Activated T-helper 2 cell treated with anti-CD3 and anti-CD28 coated beads, Interferon-gamma antibody, Interleukin-2, Interleukin-4, amounts not matched to agents 10 μg/mL and 5 μg/mL and 100 μg/mL, durations not matched to agents 14 hours and 24 hours and 36 hours (primary cell): ENCODE measurements around the gene MAD2L1. TPM values are rescaled to one million over a fixed set of nuclear protein-coding genes. Genes with fewer than 3 reads are reported as not detected.
A peak's percentile ranks its signal among the peaks of the same experiment; 100 is the strongest.

ENCODE experiments used
- DNase-seq: peaks from one replicate; pipeline ENCODE4 v3.0.0; 2021; ENCODE audit warnings: low spot score
- H3K27ac Mint-ChIP-seq: one replicate; pipeline ENCODE4 v1.8.0; 2021; ENCODE audit warnings: mixed read lengths
- H3K27me3 Mint-ChIP-seq: one replicate; pipeline ENCODE4 v1.8.0; 2021; ENCODE audit warnings: low read depth, mixed read lengths
- H3K36me3 Mint-ChIP-seq: one replicate; pipeline ENCODE4 v1.8.0; 2021; ENCODE audit warnings: low read depth, mixed read lengths
- H3K4me1 Mint-ChIP-seq: one replicate; pipeline ENCODE4 v1.8.0; 2021; ENCODE audit warnings: low read depth, mixed read lengths
- H3K4me3 Mint-ChIP-seq: one replicate; pipeline ENCODE4 v1.8.0; 2021; ENCODE audit warnings: low read depth, mild to moderate bottlenecking, moderate library complexity, mixed read lengths
- H3K9me3 Mint-ChIP-seq: one replicate; pipeline ENCODE4 v1.8.0; 2021; ENCODE audit warnings: mixed read lengths
- intact Hi-C: fragments of 100-400 bp; cut with micrococcal nuclease; formaldehyde crosslinking; loops from one replicate; pipeline ENCODE4 v1.15.1; 2023
- total RNA-seq: library from RNA; stranded (reverse); gene quantifications from 2 replicates; pipeline ENCODE4 v1.2.3, GENCODE V29; 2022

The MAD2L1 gene
- total RNA-seq, 1 donor from 2014 or later = 70.8 TPM

GRCh38 chr4:120053911-120054310, 12.7 kb downstream of the MAD2L1 start:
- Mint-ChIP-seq H3K27me3 (no peaks in the 10 kb centered on the region), H3K27ac (no peak overlapping the region), H3K36me3 (peaks cover 19% of the 10 kb centered on the region)

GRCh38 chr4:120052856-120053255, 13.8 kb downstream of the MAD2L1 start:
- Mint-ChIP-seq H3K27ac (no peak overlapping the region), H3K4me3 (no peak overlapping the region), H3K36me3 (peaks cover 11% of the 10 kb centered on the region), H3K4me1 (peaks cover 4% of the 10 kb centered on the region), H3K27me3 (no peaks in the 10 kb centered on the region), H3K9me3 (no peaks in the 10 kb centered on the region)
- intact Hi-C loops = loop anchor here (5.0 kb wide), 1 partner anchor 741 kb away; no protein-coding TSS in a partner anchor
- no peak for DNase-seq

More at GRCh38 chr4:120053911-120054310, 12.7 kb downstream of the MAD2L1 start:
- intact Hi-C loops = loop anchor here (5.0 kb wide), 1 partner anchor 742 kb away; no protein-coding TSS in a partner anchor
- Mint-ChIP-seq H3K4me3 (no peak overlapping the region), H3K9me3 (no peaks in the 10 kb centered on the region), H3K4me1 (peaks cover 4% of the 10 kb centered on the region)
- no peak for DNase-seq

- intact Hi-C loops = loop anchor here (5.0 kb wide), 1 partner anchor 739 kb away; no protein-coding TSS in a partner anchor
- DNase-seq = no peak
- no peak overlapping the region for H3K27ac Mint-ChIP-seq
Observed at GRCh38 chr4:120051253-120051652, 15.4 kb downstream of the MAD2L1 start.

GRCh38 chr4:120049732-120050494, 16.7 kb downstream of the MAD2L1 start:
- H3K4me3 Mint-ChIP-seq = no peak overlapping the region
- intact Hi-C loops = loop anchor here (1.0 to 5.0 kb wide), 3 partner anchors 16 to 738 kb away; partner anchors contain the start of gene MAD2L1
- peak; percentile 55 for DNase-seq
- peaks cover 1% of the 10 kb centered on the region for H3K36me3 Mint-ChIP-seq
- no peak overlapping the region for H3K27ac Mint-ChIP-seq
- H3K27me3 Mint-ChIP-seq = no peaks in the 10 kb centered on the region
- H3K4me1 Mint-ChIP-seq = peaks cover 4% of the 10 kb centered on the region
- no peaks in the 10 kb centered on the region for H3K9me3 Mint-ChIP-seq

More at GRCh38 chr4:120051253-120051652, 15.4 kb downstream of the MAD2L1 start:
- Mint-ChIP-seq H3K4me1 (peaks cover 4% of the 10 kb centered on the region), H3K36me3 (peaks cover 11% of the 10 kb centered on the region), H3K27me3 (no peaks in the 10 kb centered on the region), H3K4me3 (no peak overlapping the region), H3K9me3 (no peaks in the 10 kb centered on the region)

- no peak overlapping the region for H3K4me3 Mint-ChIP-seq
- peaks cover 2% of the 10 kb centered on the region for H3K27me3 Mint-ChIP-seq
- DNase-seq = no peak
- intact Hi-C loops = no loop called here
- no peaks in the 10 kb centered on the region for H3K4me1 Mint-ChIP-seq
- peaks cover 5% of the 10 kb centered on the region for H3K36me3 Mint-ChIP-seq
- peaks cover 6% of the 10 kb centered on the region for H3K9me3 Mint-ChIP-seq
- H3K27ac Mint-ChIP-seq = no peak overlapping the region
Observed at GRCh38 chr4:120043828-120044227, 22.8 kb downstream of the MAD2L1 start.

GRCh38 chr4:120037411-120037810, 29.2 kb downstream of the MAD2L1 start:
- Mint-ChIP-seq H3K4me1 (no peaks in the 10 kb centered on the region), H3K36me3 (no peaks in the 10 kb centered on the region), H3K27ac (no peak overlapping the region), H3K27me3 (peaks cover 11% of the 10 kb centered on the region), H3K4me3 (no peak overlapping the region), H3K9me3 (no peaks in the 10 kb centered on the region)
- DNase-seq = no peak
- intact Hi-C loops = no loop called here

- no peaks in the 10 kb centered on the region for H3K36me3 Mint-ChIP-seq
- no peak overlapping the region for H3K4me3 Mint-ChIP-seq
- DNase-seq = no peak
- intact Hi-C loops = no loop called here
- H3K27ac Mint-ChIP-seq = no peak overlapping the region
- H3K27me3 Mint-ChIP-seq = peaks cover 10% of the 10 kb centered on the region
- H3K4me1 Mint-ChIP-seq = no peaks in the 10 kb centered on the region
- H3K9me3 Mint-ChIP-seq = no peaks in the 10 kb centered on the region
Observed at GRCh38 chr4:120034913-120035312, 31.7 kb downstream of the MAD2L1 start.

- Mint-ChIP-seq H3K4me3 (no peak overlapping the region), H3K4me1 (no peaks in the 10 kb centered on the region)
Observed at GRCh38 chr4:120026853-120027252, 39.8 kb downstream of the MAD2L1 start.

GRCh38 chr4:120025516-120025915, 41.1 kb downstream of the MAD2L1 start:
- no peaks in the 10 kb centered on the region for H3K36me3 Mint-ChIP-seq
- H3K27ac Mint-ChIP-seq = no peak overlapping the region
- no peaks in the 10 kb centered on the region for H3K4me1 Mint-ChIP-seq
- peaks cover 4% of the 10 kb centered on the region for H3K27me3 Mint-ChIP-seq
- intact Hi-C loops = no loop called here
- no peak overlapping the region for H3K4me3 Mint-ChIP-seq
- no peak for DNase-seq
- H3K9me3 Mint-ChIP-seq = no peaks in the 10 kb centered on the region

More at GRCh38 chr4:120026853-120027252, 39.8 kb downstream of the MAD2L1 start:
- Mint-ChIP-seq H3K27ac (no peak overlapping the region), H3K27me3 (peaks cover 4% of the 10 kb centered on the region), H3K36me3 (no peaks in the 10 kb centered on the region), H3K9me3 (no peaks in the 10 kb centered on the region)
- DNase-seq = no peak
- intact Hi-C loops = no loop called here

GRCh38 chr4:120018786-120019185, 47.9 kb downstream of the MAD2L1 start:
- peaks cover 4% of the 10 kb centered on the region for H3K27me3 Mint-ChIP-seq
- no peak overlapping the region for H3K4me3 Mint-ChIP-seq
- no peaks in the 10 kb centered on the region for H3K4me1 Mint-ChIP-seq
- no peaks in the 10 kb centered on the region for H3K36me3 Mint-ChIP-seq
- H3K27ac Mint-ChIP-seq = no peak overlapping the region
- intact Hi-C loops = no loop called here
- no peaks in the 10 kb centered on the region for H3K9me3 Mint-ChIP-seq
- no peak for DNase-seq

- Mint-ChIP-seq H3K27ac (no peak overlapping the region), H3K36me3 (no peaks in the 10 kb centered on the region), H3K9me3 (no peaks in the 10 kb centered on the region), H3K4me1 (no peaks in the 10 kb centered on the region), H3K4me3 (no peak overlapping the region), H3K27me3 (peaks cover 4% of the 10 kb centered on the region)
- intact Hi-C loops = no loop called here
- no peak for DNase-seq
Observed at GRCh38 chr4:120017939-120018692, 48.5 kb downstream of the MAD2L1 start.

GRCh38 chr4:120011725-120012124, 54.9 kb downstream of the MAD2L1 start:
- intact Hi-C loops = no loop called here
- no peak for DNase-seq
- Mint-ChIP-seq H3K27ac (no peak overlapping the region), H3K36me3 (no peaks in the 10 kb centered on the region), H3K27me3 (peaks cover 4% of the 10 kb centered on the region), H3K4me1 (no peaks in the 10 kb centered on the region), H3K9me3 (no peaks in the 10 kb centered on the region), H3K4me3 (no peak overlapping the region)

- DNase-seq = no peak
- Mint-ChIP-seq H3K4me3 (no peak overlapping the region), H3K9me3 (no peaks in the 10 kb centered on the region), H3K27me3 (peaks cover 4% of the 10 kb centered on the region), H3K27ac (no peak overlapping the region), H3K4me1 (no peaks in the 10 kb centered on the region), H3K36me3 (no peaks in the 10 kb centered on the region)
- intact Hi-C loops = no loop called here
Observed at GRCh38 chr4:120010646-120011045, 56.0 kb downstream of the MAD2L1 start.
